Esophagus squamous epithelium (tissue), 5 donors: ENCODE data around the gene ZNF638. TPM values are rescaled to one million over a fixed set of nuclear protein-coding genes. Genes with fewer than 3 reads are reported as not detected.

Source experiments
- DNase-seq: peaks from one replicate; lab custom pipeline; 2025; lab: John Stamatoyannopoulos, UW
- H3K27ac ChIP-seq, 4 donors: fragments of 200-600 bp; sonication (generic); one replicate each; pipeline ENCODE4 v1.5.1; 2016 to 2019; ENCODE audit warnings: mild to moderate bottlenecking in 1 of 4
- H3K27me3 ChIP-seq, 4 donors: fragments of 200-600 bp; sonication (generic); 1 replicate in 3 of 4; 2 replicates in 1 of 4; pipeline versions ENCODE4 v1.5.1 to v1.6.0; 2017 to 2021; ENCODE audit warnings: antibody characterized with exemption in 1 of 4
- H3K36me3 ChIP-seq, 3 donors: fragments of 200-600 bp; sonication (generic); one replicate each; pipeline ENCODE4 v1.5.1; 2016 to 2019
- H3K4me1 ChIP-seq, 3 donors: fragments of 200-600 bp; sonication (generic); one replicate each; pipeline ENCODE4 v1.5.1; 2017 to 2019
- H3K4me3 ChIP-seq, 4 donors: fragments of 200-600 bp; sonication (generic); 1 replicate in 3 of 4; 2 replicates in 1 of 4; pipeline ENCODE4 v1.5.1; 2016 to 2019; ENCODE audit warnings: mild to moderate bottlenecking in 2 of 4, moderate library complexity in 1 of 4
- H3K9me3 ChIP-seq, 3 donors: fragments of 200-600 bp; sonication (generic); one replicate each; pipeline ENCODE4 v1.5.1; 2016 to 2019
- CTCF ChIP-seq, 6 experiments: fragments of 450-650 bp in 4 of 6; fragments of 200-600 bp in 2 of 6; sonication (generic) in 2 of 6; IDR thresholded peaks; one replicate each; pipeline ENCODE4 v1.5.1; 2016 to 2019; ENCODE audit warnings: antibody characterized with exemption in 6 of 6, mild to moderate bottlenecking in 4 of 6, moderate library complexity in 4 of 6
- POLR2A ChIP-seq, 4 donors: fragments of 450-650 bp; IDR thresholded peaks; one replicate each; pipeline ENCODE4 v1.6.1; 2017; ENCODE audit warnings: antibody characterized with exemption in 4 of 4, mild to moderate bottlenecking in 4 of 4, moderate library complexity in 3 of 4
- WGBS, 2 donors: methylation state at CpG; one replicate each; pipeline ENCODE4 v1.1.5; 2018; 5-methylcytosine and 5-hydroxymethylcytosine counted together
- intact Hi-C: fragments of 100-400 bp; cut with DNase I; formaldehyde crosslinking; loops from one replicate; pipeline ENCODE4 v1.15.0; 2022
- total RNA-seq, 4 donors: library from RNA; depleted of rRNA; stranded (reverse); fragments of >200 nt; gene quantifications; one replicate each; pipeline ENCODE4 v1.1.0, GENCODE V29; 2016
- donor health status: DM: yes; HTN: yes; CAD: no.

ZNF638 gene
- total RNA-seq, 4 donors from 2014 or later: 67.3 to 133 (median 79.2) TPM

DNA sequence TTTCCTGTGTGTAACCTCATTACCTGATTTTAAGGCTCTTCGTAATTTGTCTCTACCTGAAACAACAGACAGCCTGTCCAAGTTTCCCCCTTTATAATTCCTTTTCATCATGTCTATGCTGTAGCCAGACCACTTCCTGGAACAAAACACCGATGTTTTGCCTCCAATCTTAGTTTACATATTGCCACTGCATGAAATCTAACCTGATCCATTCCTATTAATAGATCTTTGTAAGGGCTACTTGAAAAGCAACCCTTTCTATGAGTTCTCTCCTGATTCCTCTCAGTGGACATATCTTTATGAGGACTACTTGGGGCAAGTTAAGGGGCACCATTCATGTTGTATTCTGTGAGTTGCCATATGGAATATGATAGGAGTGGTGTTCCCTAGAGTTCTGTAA, 30.9 kb downstream of the ZNF638 start:
- WGBS, 2 donors: 57 to 75% methylated on average over 2 of the region's 2 CpGs
- H3K4me3 ChIP-seq: no peak overlapping the region
- H3K27me3 ChIP-seq: no peaks in the 10 kb centered on the region
- H3K4me1 ChIP-seq: no peaks in the 10 kb centered on the region
- no peak for DNase-seq
- H3K9me3 ChIP-seq: no peaks in the 10 kb centered on the region
- intact Hi-C loops: no loop called here
- TF ChIP-seq CTCF (IDR thresholded peaks at IDR 0.05) (no peak), POLR2A (IDR thresholded peaks at IDR 0.05) (no peak)
- no peak overlapping the region for H3K27ac ChIP-seq
- peaks cover 0 to 100% (median 10%) of the 10 kb centered on the region in 3 donors for H3K36me3 ChIP-seq

DNA sequence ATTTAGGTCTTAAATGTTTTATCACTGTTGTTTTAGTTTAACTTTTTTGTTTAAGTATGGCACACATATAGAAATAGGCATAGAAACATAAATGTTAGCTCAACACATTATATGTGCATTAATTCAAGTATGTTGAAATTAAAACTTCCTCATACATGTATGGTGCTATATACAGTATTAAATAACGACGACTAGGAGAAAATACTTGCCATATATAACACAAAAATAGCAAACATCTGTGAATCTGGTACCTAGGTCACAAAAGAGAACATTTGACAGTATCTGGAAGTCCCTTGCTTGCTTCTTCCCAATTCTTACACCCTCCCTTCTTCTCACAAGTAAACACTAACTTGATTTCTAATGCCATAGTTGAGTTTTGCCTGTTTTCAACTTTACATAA, 38.4 kb downstream of the ZNF638 start:
- TF ChIP-seq POLR2A (IDR thresholded peaks at IDR 0.05) (no peak), CTCF (IDR thresholded peaks at IDR 0.05) (no peak)
- intact Hi-C loops: no loop called here
- no peaks in the 10 kb centered on the region for H3K27me3 ChIP-seq
- H3K9me3 ChIP-seq: no peaks in the 10 kb centered on the region
- 83 to 84% methylated on average over 2 of the region's 2 CpGs for WGBS, 2 donors
- no peak overlapping the region for H3K4me3 ChIP-seq
- H3K27ac ChIP-seq: no peak overlapping the region
- H3K36me3 ChIP-seq: peaks cover 5 to 96% (median 8%) of the 10 kb centered on the region in 3 donors
- H3K4me1 ChIP-seq: no peaks in the 10 kb centered on the region
- DNase-seq: no peak

GRCh38 chr2:71372042-71372441, 40.5 kb downstream of the ZNF638 start:
- intact Hi-C loops: no loop called here
- WGBS, 2 donors: 43 to 78% methylated on average over 1 of the region's 1 CpG
- Histone ChIP-seq H3K9me3 (no peaks in the 10 kb centered on the region), H3K36me3 (peaks cover 5 to 96% (median 8%) of the 10 kb centered on the region in 3 donors), H3K4me3 (no peak overlapping the region), H3K27ac (no peak overlapping the region), H3K27me3 (no peaks in the 10 kb centered on the region), H3K4me1 (no peaks in the 10 kb centered on the region)
- no peak for TF ChIP-seq POLR2A (IDR thresholded peaks at IDR 0.05)
- no peak for TF ChIP-seq CTCF (IDR thresholded peaks at IDR 0.05)
- no peak for DNase-seq

DNA sequence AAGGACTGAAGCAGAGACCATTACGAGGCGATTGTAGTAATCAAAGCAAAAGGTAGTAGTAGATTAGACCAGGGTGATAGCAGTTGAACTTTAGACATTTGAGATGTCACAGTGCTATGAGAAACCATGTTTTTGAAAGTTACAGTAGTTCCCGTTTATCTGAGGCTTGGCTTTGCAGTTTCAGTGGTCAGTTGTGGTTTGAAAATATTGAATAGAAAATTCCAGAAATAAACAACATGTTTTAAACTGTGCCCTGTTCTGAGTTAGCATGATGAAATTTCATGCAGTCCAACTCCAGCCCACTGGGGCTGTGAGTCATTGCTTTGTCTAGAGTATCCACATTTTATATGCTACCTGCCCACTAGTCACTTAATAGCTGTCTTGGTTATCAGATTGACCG, 47.5 kb downstream of the ZNF638 start:
- intact Hi-C loops: no loop called here
- Histone ChIP-seq H3K27me3 (no peaks in the 10 kb centered on the region), H3K9me3 (no peaks in the 10 kb centered on the region), H3K36me3 (peaks cover 0 to 97% (median 15%) of the 10 kb centered on the region in 3 donors), H3K4me1 (peaks cover 0 to 4% (median 0%) of the 10 kb centered on the region in 3 donors), H3K4me3 (no peak overlapping the region), H3K27ac (no peak overlapping the region)
- TF ChIP-seq CTCF (IDR thresholded peaks at IDR 0.05) (no peak), POLR2A (IDR thresholded peaks at IDR 0.05) (no peak)
- WGBS, 2 donors: 90 to 91% methylated on average over 4 of the region's 4 CpGs
- no peak for DNase-seq

DNA sequence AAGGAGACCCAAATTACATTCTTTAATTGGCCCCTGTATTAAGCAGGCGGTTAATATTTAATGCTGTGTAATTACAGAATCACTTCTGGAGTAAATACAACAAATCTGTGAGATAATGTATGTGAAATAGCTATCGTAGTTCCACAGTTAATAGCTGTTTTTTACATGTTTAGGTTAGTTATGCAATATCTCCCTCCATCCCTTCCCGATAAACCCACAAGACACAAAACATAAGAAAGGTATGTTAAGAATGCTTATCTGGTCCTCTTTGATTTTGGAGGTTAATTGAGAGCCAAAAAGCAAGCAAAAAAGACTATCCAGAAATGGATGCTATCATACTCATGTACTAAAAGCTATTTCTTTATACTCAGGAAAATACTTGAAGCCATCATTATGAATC, 49.1 kb downstream of the ZNF638 start:
- Histone ChIP-seq H3K27me3 (no peaks in the 10 kb centered on the region), H3K36me3 (peaks cover 0 to 99% (median 15%) of the 10 kb centered on the region in 3 donors), H3K9me3 (no peaks in the 10 kb centered on the region), H3K27ac (no peak overlapping the region), H3K4me3 (no peak overlapping the region), H3K4me1 (peaks cover 0 to 9% (median 0%) of the 10 kb centered on the region in 3 donors)
- intact Hi-C loops: no loop called here
- DNase-seq: no peak
- WGBS, 2 donors: 88 to 94% methylated on average over 3 of the region's 3 CpGs
- no peak for TF ChIP-seq POLR2A (IDR thresholded peaks at IDR 0.05)
- TF ChIP-seq CTCF (IDR thresholded peaks at IDR 0.05): no peak
